Mesendoderm (in vitro differentiated cells): ENCODE results near the gene PCYT2.

ENCODE experiments used
- DNase-seq: peaks from one replicate; pipeline ENCODE4 v3.0.0; 2013
- H2AK5ac ChIP-seq: 2 replicates; pipeline ENCODE4 v1.6.1; 2013; ENCODE audit warnings: low read length, inconsistent platforms
- H2BK120ac ChIP-seq: 2 replicates; pipeline ENCODE4 v1.6.1; 2013; ENCODE audit warnings: low read depth, mild to moderate bottlenecking, low read length, moderate library complexity, mixed read lengths
- H2BK15ac ChIP-seq: replicated peaks from 2 replicates; pipeline ENCODE4 v1.6.1; 2013; ENCODE audit warnings: low read depth, mild to moderate bottlenecking, moderate library complexity
- H2BK5ac ChIP-seq: 2 replicates; pipeline ENCODE4 v1.6.1; 2013; ENCODE audit warnings: low read length, inconsistent platforms
- H3K18ac ChIP-seq: 2 replicates; pipeline ENCODE4 v1.6.1; 2013; ENCODE audit warnings: mild to moderate bottlenecking, low read length, mixed read lengths
- H3K23ac ChIP-seq: one replicate; pipeline ENCODE4 v1.6.1; 2013; ENCODE audit warnings: low read length
- H3K27ac ChIP-seq: 2 replicates; pipeline ENCODE4 v1.5.1; 2013; ENCODE audit warnings: low read depth, mild to moderate bottlenecking, inconsistent platforms, low read length, moderate library complexity
- H3K27me3 ChIP-seq: 2 replicates; pipeline ENCODE4 v1.6.1; 2013; ENCODE audit warnings: low read length, control low read depth, mild to moderate bottlenecking, inconsistent platforms; ENCODE audit not compliant: insufficient read depth, poor library complexity
- H3K36me3 ChIP-seq: 2 replicates; pipeline ENCODE4 v1.6.1; 2013; ENCODE audit warnings: low read length, inconsistent platforms; ENCODE audit not compliant: control insufficient read depth, insufficient read depth
- H3K4ac ChIP-seq: one replicate; pipeline ENCODE4 v1.6.1; 2013; ENCODE audit warnings: low read depth, mild to moderate bottlenecking, low read length, moderate library complexity
- H3K4me1 ChIP-seq: 2 replicates; pipeline ENCODE4 v1.6.1; 2013; ENCODE audit warnings: low read depth, low read length, inconsistent platforms; ENCODE audit not compliant: control insufficient read depth
- H3K4me2 ChIP-seq: 2 replicates; pipeline ENCODE4 v1.6.1; 2013; ENCODE audit warnings: low read length
- H3K4me3 ChIP-seq: 2 replicates; pipeline ENCODE4 v1.5.1; 2013; ENCODE audit warnings: mild to moderate bottlenecking, low read length
- H3K56ac ChIP-seq: one replicate; pipeline ENCODE4 v1.6.1; 2013; ENCODE audit warnings: low read length
- H3K79me1 ChIP-seq: 2 replicates; pipeline ENCODE4 v1.6.1; 2013; ENCODE audit warnings: low read length, inconsistent platforms
- H3K79me2 ChIP-seq: 2 replicates; pipeline ENCODE4 v1.6.1; 2013; ENCODE audit warnings: mild to moderate bottlenecking, low read length; ENCODE audit not compliant: control insufficient read depth, insufficient read depth
- H3K9ac ChIP-seq: 2 replicates; pipeline ENCODE4 v1.6.1; 2013; ENCODE audit warnings: low read length, inconsistent platforms
- H4K5ac ChIP-seq: one replicate; pipeline ENCODE4 v1.6.1; 2013; ENCODE audit warnings: low read length
- H4K8ac ChIP-seq: one replicate; pipeline ENCODE4 v1.6.1; 2013; ENCODE audit warnings: low read depth, mild to moderate bottlenecking, control low read depth, low read length, moderate library complexity
- WGBS: extraction: QIAGEN DNeasy Blood & Tissue Kit; methylation state at CpG from one replicate; pipeline ENCODE4 v1.1.7; 2013; ENCODE audit warnings: low lambda C conversion rate, missing lambda C conversion rate; ENCODE audit not compliant: insufficient coverage; ENCODE audit errors: extremely low coverage; 5-methylcytosine and 5-hydroxymethylcytosine counted together

Gene PCYT2

DNA sequence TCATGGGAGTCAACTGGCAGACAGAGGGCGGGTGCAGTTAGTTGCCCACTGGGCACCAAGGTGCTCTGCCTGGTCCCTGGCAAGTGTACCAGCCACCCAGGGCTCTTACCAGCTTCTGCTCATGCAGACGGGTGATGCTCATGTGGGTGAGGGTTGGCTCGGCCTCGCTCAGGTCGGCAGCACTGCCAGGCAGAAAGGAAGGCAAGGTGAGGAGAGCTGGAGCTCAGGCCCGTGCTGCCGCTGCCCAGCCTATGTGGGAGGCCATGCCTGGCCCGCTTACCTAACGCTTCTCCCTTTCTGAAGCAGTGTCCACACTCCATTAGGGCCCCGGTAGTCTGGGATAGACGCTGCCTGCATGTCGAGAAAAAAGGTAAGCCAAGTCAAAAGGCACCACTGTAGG lies 4.1 kb upstream of the PCYT2 start:
- Histone ChIP-seq H3K79me2 (peaks cover 18% of the 10 kb centered on the region), H3K18ac (no peak overlapping the region), H3K4me3 (no peak overlapping the region), H3K27ac (no peak overlapping the region), H4K8ac (no peak overlapping the region), H3K4ac (no peak overlapping the region), H3K4me1 (peaks cover 5% of the 10 kb centered on the region), H3K36me3 (peaks cover 9% of the 10 kb centered on the region), H2BK120ac (no peak overlapping the region), H3K79me1 (peaks cover 20% of the 10 kb centered on the region), H3K56ac (no peak overlapping the region), H2BK15ac (no peak overlapping the region), H3K9ac (no peak overlapping the region), H2BK5ac (no peak overlapping the region), H3K27me3 (no peaks in the 10 kb centered on the region), H3K4me2 (no peak overlapping the region), H3K23ac (no peak overlapping the region), H2AK5ac (no peak overlapping the region), H4K5ac (no peak overlapping the region)
- no peak for DNase-seq
- WGBS: no CpG with 5 or more reads among the region's 12 CpGs

GRCh38 chr17:81914103-81914850 lies 3.1 kb upstream of the PCYT2 start:
- H3K23ac ChIP-seq: no peak overlapping the region
- H3K79me1 ChIP-seq: peaks cover 16% of the 10 kb centered on the region
- no peak overlapping the region for H2BK120ac ChIP-seq
- peaks cover 7% of the 10 kb centered on the region for H3K36me3 ChIP-seq
- H3K18ac ChIP-seq: no peak overlapping the region
- no peak overlapping the region for H3K9ac ChIP-seq
- H3K4me3 ChIP-seq: no peak overlapping the region
- H2BK5ac ChIP-seq: no peak overlapping the region
- no peak overlapping the region for H2AK5ac ChIP-seq
- no CpG with 5 or more reads among the region's 36 CpGs for WGBS
- no peak overlapping the region for H3K56ac ChIP-seq
- H3K79me2 ChIP-seq: peaks cover 11% of the 10 kb centered on the region
- H3K4ac ChIP-seq: no peak overlapping the region
- no peak overlapping the region for H2BK15ac ChIP-seq
- H3K27me3 ChIP-seq: no peaks in the 10 kb centered on the region
- H3K4me2 ChIP-seq: no peak overlapping the region
- peaks cover 8% of the 10 kb centered on the region for H3K4me1 ChIP-seq
- DNase-seq: no peak
- H3K27ac ChIP-seq: no peak overlapping the region
- no peak overlapping the region for H4K5ac ChIP-seq
- no peak overlapping the region for H4K8ac ChIP-seq

DNA sequence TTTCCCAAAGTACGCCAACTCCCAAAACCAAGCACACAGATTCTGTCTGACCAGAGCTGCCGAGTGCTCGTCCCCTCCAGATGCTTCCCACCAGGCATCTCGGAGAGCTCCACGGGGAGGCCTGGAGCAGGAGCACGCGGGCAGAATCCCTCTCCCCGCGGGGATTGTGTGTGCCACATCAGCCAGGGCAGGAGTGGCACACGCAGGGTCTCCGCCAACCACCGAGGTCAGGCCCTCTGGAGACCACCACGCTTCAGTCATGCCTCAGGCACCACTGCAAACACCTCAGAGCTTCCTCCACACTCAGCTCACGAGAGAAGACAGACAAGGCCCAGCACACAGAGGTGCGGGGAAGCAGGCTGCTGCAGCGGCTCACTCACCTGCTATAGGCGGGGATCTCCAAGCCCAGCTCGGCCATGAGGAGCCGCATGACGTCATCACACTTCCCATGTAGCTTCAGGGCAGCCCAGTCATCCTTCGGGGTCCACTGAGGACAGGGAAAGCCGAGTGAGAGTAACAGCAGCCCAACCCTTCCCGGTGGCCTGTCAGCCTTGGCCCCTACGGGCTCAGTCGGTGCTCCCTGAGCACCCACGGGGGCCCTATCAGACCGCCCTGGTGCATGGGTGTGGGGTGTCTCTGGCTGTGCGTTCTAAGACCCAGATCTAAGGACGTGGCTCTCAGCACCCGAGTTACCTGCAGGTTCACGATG lies 2.3 kb upstream of the PCYT2 start:
- Histone ChIP-seq H3K4me3 (no peak overlapping the region), H2BK120ac (no peak overlapping the region), H3K27ac (no peak overlapping the region), H4K8ac (no peak overlapping the region), H3K4me2 (no peak overlapping the region), H3K18ac (no peak overlapping the region), H4K5ac (no peak overlapping the region), H3K9ac (no peak overlapping the region), H3K23ac (no peak overlapping the region), H3K27me3 (no peaks in the 10 kb centered on the region), H3K4ac (no peak overlapping the region), H3K79me1 (peaks cover 16% of the 10 kb centered on the region), H3K36me3 (peaks cover 7% of the 10 kb centered on the region), H2AK5ac (no peak overlapping the region), H2BK15ac (no peak overlapping the region), H3K4me1 (peaks cover 8% of the 10 kb centered on the region), H3K79me2 (peaks cover 11% of the 10 kb centered on the region), H2BK5ac (no peak overlapping the region), H3K56ac (no peak overlapping the region)
- WGBS: no CpG with 5 or more reads among the region's 31 CpGs
- DNase-seq: no peak

GRCh38 chr17:81912441-81913309 lies 1.5 kb upstream of the PCYT2 start:
- Histone ChIP-seq H3K79me2 (peaks cover 11% of the 10 kb centered on the region), H3K4me3 (no peak overlapping the region), H3K56ac (no peak overlapping the region), H3K4ac (no peak overlapping the region), H3K9ac (no peak overlapping the region), H3K23ac (no peak overlapping the region), H3K4me2 (no peak overlapping the region), H2BK15ac (no peak overlapping the region), H3K4me1 (peaks cover 8% of the 10 kb centered on the region), H4K8ac (no peak overlapping the region), H4K5ac (no peak overlapping the region), H2BK5ac (no peak overlapping the region), H2BK120ac (no peak overlapping the region), H3K18ac (no peak overlapping the region), H3K27me3 (no peaks in the 10 kb centered on the region), H3K27ac (no peak overlapping the region), H3K36me3 (peaks cover 7% of the 10 kb centered on the region), H3K79me1 (peaks cover 16% of the 10 kb centered on the region), H2AK5ac (no peak overlapping the region)
- WGBS: no CpG with 5 or more reads among the region's 32 CpGs
- no peak for DNase-seq

GRCh38 chr17:81911969-81912368 lies 770 bp upstream of the PCYT2 start:
- Histone ChIP-seq H3K27ac (no peak overlapping the region), H2AK5ac (no peak overlapping the region), H3K4me1 (peaks cover 6% of the 10 kb centered on the region), H4K8ac (no peak overlapping the region), H3K27me3 (no peaks in the 10 kb centered on the region), H3K79me2 (peaks cover 8% of the 10 kb centered on the region), H3K56ac (no peak overlapping the region), H3K4me2 (no peak overlapping the region), H3K9ac (no peak overlapping the region), H3K23ac (no peak overlapping the region), H2BK15ac (no peak overlapping the region), H2BK120ac (no peak overlapping the region), H4K5ac (no peak overlapping the region), H3K36me3 (peaks cover 7% of the 10 kb centered on the region), H3K4me3 (no peak overlapping the region), H2BK5ac (no peak overlapping the region), H3K4ac (no peak overlapping the region), H3K79me1 (peaks cover 13% of the 10 kb centered on the region), H3K18ac (no peak overlapping the region)
- no CpG with 5 or more reads among the region's 19 CpGs for WGBS
- no peak for DNase-seq
